ENCODE data around the gene UBA52. TPM values are rescaled to one million over a fixed set of nuclear protein-coding genes. Genes with fewer than 3 reads are reported as not detected.
A peak's percentile ranks its signal among the peaks of the same experiment; 100 is the strongest.

UBA52 gene
- total RNA-seq, 2 donors from 2014 or later, result 696 to 720 TPM

GRCh38 chr19:18612772-18613588, 41.3 kb downstream of the UBA52 start, which contains the start of gene TMEM59L:
Gene TMEM59L, plus strand, starts transcription at chr19:18612870. Its CDS starts 89 bp downstream, at chr19:18612959.
- no peak for DNase-seq
- intact Hi-C loops (cut with DNase I), result no loop called here
- peak; percentile 55 to 60 for ATAC-seq

- ATAC-seq (no peak), DNase-seq (no peak)
- intact Hi-C loops (cut with DNase I), result no loop called here
Measured at GRCh38 chr19:18613589-18614234, 42.1 kb downstream of the UBA52 start.

GRCh38 chr19:18616023-18616422, 44.4 kb downstream of the UBA52 start:
- intact Hi-C loops (cut with DNase I), result no loop called here
- DNase-seq (no peak), ATAC-seq (no peak)

- intact Hi-C loops (cut with DNase I), result no loop called here
- ATAC-seq (no peak), DNase-seq (no peak)
Measured at GRCh38 chr19:18617562-18617961, 45.9 kb downstream of the UBA52 start.

GRCh38 chr19:18618236-18618635, 46.6 kb downstream of the UBA52 start:
- DNase-seq, result no peak
- intact Hi-C loops (cut with DNase I), result no loop called here
- no peak for ATAC-seq

- intact Hi-C loops (cut with DNase I), result no loop called here
- ATAC-seq, result no peak
- DNase-seq, result no peak
Measured at GRCh38 chr19:18620311-18620710, 48.7 kb downstream of the UBA52 start.

- ATAC-seq (no peak), DNase-seq (no peak)
- intact Hi-C loops (cut with DNase I), result no loop called here
Measured at GRCh38 chr19:18620902-18621301, 49.2 kb downstream of the UBA52 start.

GRCh38 chr19:18626906-18627305, 55.2 kb downstream of the UBA52 start:
- ATAC-seq, result no peak
- intact Hi-C loops (cut with DNase I), result no loop called here
- no peak for DNase-seq

Other genes starting within 250 kb of the UBA52 start
- 10 to 100 TPM; 68.9 to 79.0 TPM for gene LSM4, start 248.8 kb upstream of the UBA52 start, total RNA-seq
- 10 to 100 TPM; 27.5 to 34.7 TPM for gene PGPEP1, start 231.3 kb upstream of the UBA52 start, total RNA-seq
- gene GDF15, start 185.7 kb upstream of the UBA52 start, total RNA-seq, result 1 to 10 TPM in 1 of 2 donors, under 1 TPM in 1; 0.50 to 1.5 TPM
- gene LRRC25, start 174.2 kb upstream of the UBA52 start, total RNA-seq, result 1 to 10 TPM; 4.9 to 8.7 TPM
- 10 to 100 TPM; 37.4 to 49.3 TPM for gene SSBP4, start 152.5 kb upstream of the UBA52 start, total RNA-seq
- gene ISYNA1, start 133.7 kb upstream of the UBA52 start, total RNA-seq, result 10 to 100 TPM; 29.2 to 44.6 TPM
- gene ELL, start 49.8 kb upstream of the UBA52 start, total RNA-seq, result 10 to 100 TPM; 10.8 to 18.7 TPM
- gene FKBP8, start 28.3 kb upstream of the UBA52 start, total RNA-seq, result 100 to 1,000 TPM; 169 to 174 TPM
- gene KXD1, start 14.0 kb upstream of the UBA52 start, total RNA-seq, result 10 to 100 TPM; 53.0 to 53.4 TPM
- gene REX1BD, start 16.9 kb downstream of the UBA52 start, total RNA-seq, result 10 to 100 TPM; 65.3 to 76.0 TPM
- 10 to 100 TPM; 26.8 to 66.7 TPM for gene CRLF1, start 34.9 kb downstream of the UBA52 start, total RNA-seq
- gene TMEM59L, start 41.0 kb downstream of the UBA52 start, total RNA-seq, result 1 to 10 TPM; 1.9 to 3.3 TPM
- gene KLHL26, start 65.2 kb downstream of the UBA52 start, total RNA-seq, result 10 to 100 TPM in 1 of 2 donors, 1 to 10 TPM in 1; 7.8 to 10.2 TPM
- 10 to 100 TPM; 10.5 to 11.1 TPM for gene CRTC1, start 111.8 kb downstream of the UBA52 start, total RNA-seq
- 1 to 10 TPM; 6.5 to 9.8 TPM for gene COMP, start 219.4 kb downstream of the UBA52 start, total RNA-seq